GM21528 (cell line): ENCODE results near the gene SH2D3A.
A peak's percentile ranks its signal among the peaks of the same experiment; 100 is the strongest.

Experiments used
- ATAC-seq: cut with Tn5 transposase; IDR thresholded peaks from one replicate; pipeline ENCODE4 v1.9.1; 2021; ENCODE audit warnings: mild to moderate bottlenecking, moderate library complexity; ENCODE audit not compliant: unreplicated experiment, low FRiP score

The SH2D3A gene

DNA sequence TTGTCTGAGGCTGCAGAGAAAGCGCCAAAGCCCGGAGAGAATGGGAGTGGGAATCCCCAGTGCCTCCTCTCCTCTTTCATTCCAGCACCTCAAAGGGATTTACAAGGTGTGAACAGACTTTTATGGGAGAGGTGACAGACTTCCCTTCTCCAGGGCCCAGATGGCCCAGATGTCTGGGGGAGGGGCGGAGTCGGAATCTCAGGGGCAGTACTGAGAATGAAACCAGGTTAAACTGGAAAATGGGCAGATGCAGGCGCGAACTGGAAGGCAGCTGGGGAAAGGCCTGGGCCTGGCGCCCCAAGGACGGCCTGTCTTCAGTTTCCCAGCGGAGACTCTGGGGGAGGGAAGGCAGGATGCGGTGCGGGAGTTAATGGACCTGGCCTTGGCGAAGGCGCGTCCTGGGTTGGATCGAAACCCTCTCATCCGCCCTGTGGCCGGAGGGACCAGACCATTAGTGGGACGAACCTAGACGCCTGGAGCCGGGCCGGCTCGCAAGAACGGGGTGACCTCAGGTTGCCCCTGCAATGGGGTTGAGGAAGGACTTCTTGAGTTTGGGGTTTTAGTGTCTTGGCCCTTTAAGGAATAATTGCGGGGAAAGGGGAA, 28.3 kb downstream of the SH2D3A start:
- ATAC-seq: no peak

DNA sequence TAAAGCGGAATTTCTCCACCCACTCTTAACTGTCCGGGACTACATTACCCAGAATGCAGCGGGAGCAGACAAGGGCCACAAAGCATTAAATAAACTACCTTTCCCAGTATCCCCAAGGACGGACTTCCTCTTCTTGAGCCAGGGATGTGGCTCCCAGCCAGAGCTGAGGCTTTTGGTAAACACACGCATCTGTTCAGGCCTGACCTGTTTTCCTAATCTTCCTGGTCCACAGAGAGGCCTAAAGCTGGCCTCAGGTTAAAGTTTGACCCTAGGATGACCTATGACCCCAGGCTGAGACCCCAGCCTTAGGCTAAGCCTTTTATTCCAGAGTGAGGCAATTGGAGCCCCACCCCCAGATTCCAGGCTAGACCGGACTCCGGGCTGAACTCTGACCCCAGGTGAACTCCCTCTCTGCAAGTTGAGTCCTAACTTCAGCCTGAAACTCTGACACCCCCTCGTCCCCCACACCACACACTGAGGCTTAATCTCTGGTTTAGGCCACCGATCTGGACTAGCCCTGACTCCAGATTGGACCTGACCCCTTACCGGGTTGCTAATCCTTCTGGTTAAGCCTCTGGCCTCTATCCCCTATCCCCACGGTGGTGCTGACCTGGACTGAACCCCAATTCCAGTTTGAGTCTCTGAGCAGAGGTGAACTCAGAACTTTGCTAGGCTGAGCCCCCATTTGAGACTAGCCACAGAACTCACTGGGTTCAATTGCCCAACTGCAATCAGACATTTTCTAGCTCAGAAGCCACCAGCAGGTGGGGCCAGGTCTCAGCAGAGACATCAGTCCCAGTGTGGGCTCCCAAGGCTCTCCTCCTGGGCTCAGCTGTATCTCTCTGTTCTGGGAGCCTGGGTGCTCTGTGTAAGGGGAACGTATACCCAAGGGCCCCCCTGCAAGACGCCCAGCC, 29.1 kb downstream of the SH2D3A start:
- ATAC-seq: peak; percentile 8

- peak; percentile 60 for ATAC-seq
Measured at GRCh38 chr19:6737284-6737872, 29.9 kb downstream of the SH2D3A start, which contains the start of gene GPR108. GPR108 (minus strand) TSS chr19:6737580; CDS start chr19:6737576, 4 bp downstream.

DNA sequence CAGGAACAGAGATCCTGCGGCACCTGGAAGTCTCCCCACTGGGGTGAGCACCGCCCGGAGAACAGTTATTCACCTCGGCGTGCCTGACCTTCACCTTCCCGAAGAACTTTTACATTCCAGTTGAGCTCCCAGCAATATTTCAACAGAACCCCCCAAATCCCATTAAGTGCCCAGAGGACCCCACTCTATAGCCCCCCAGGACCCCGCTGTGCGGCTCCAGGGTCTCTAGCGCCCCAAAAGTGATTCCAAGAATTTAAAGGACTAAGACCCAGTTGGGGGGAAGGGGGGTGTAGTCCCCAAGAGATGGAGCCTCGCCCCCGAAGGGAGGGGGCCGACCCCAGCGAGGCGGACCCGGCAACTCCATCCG, 30.3 kb downstream of the SH2D3A start:
- no peak for ATAC-seq

DNA sequence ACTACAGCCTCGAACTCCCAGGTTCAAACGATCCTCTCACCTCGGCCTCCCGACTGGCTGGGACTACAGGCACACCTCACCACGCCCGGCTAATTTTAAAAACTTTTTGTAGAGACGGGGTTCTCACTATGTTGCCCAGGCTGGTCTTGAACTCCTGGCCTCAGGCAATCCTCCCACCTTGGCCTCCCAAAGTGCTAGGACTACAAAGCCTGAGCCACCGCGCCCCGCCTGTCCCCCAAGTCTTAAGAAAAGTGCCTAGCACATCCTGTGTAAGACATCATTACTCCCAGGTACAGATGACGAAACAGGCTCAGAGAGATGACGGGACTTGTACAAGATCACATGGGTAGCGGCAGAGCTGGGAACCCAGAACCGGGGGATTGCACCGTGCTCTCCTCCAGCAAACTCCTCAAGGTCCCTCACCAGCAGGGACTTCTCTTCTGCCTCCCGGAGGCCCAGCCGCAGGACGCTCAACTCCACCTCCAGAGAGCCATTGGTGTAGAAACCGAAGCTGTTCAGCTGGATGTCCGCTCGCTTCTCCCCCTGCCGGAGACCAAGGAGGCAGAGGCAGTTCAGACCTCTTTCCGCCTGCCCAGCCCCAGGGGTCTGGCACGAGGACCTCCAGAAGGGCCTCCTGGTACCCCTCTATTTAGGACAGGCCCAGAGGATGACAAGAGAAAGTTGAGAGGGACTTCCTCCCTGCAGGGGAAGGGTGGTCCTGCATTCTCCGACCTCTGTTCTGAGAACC, 30.9 kb downstream of the SH2D3A start:
- ATAC-seq: no peak

- ATAC-seq: no peak
Measured at GRCh38 chr19:6735181-6735911, 31.9 kb downstream of the SH2D3A start.

GRCh38 chr19:6734096-6734696, 33.0 kb downstream of the SH2D3A start:
- ATAC-seq: no peak

DNA sequence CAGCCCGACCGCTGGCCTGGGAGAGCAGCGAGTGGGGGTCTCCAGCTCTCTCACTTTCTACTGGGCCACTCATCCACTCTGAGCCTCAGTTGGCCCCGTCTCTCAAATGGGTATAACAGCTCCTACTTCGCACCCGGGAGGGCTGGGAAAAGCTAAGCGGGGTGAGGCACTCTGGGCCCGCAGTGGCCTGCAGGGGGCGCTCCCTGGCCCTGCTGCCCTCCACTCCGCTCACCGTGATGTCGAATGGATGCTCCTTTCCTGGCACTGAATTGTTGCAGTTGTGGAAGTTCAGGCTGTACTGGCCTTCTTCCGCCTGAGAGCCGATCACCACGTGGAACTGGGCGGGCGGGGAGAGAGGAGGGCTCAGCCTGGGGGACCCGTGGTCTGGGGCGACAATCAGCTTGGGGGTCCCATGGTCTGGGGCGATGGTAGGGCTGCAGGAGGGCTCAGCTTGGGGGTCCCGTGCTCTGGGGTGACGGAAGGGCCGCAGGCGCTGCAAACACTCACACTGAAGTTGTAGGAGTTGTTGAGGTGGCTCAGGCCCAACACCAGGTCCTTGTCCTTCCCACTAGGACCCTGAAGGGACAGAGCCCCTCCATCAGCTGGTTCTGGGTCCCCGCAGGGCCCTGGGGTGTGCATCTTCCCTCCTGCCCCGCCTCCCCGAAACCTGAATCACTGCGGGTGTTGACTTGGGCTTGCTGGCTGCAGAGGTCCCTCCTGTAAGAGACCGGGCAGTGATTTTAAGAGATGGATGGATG, 33.7 kb downstream of the SH2D3A start:
- no peak for ATAC-seq

DNA sequence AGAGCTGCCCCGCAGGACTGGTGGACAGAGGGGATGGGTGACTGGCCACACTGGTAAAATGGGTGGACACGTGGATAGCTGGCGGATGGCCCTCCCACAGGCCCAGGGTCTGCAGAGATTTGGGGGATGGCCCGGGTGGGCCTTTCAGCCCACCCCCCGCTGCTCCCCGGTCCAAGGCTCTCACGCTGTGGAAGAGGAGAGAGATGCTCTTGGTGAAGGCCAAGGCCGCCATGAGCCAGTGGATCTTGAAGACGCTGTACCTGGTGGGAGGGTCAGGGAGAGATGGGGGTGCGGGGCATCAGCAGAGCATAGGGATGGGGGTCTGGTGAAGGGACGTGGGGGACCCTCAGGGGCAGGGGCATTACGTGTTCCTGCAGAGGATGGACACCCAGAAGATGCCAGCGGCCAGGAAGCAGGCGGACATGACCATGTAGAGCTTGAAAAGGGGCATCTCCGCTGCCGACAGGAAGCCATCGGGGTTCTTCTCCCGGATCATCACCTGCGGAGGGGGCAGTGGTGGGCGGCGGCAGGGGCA, 34.4 kb downstream of the SH2D3A start:
- no peak for ATAC-seq

- ATAC-seq: no peak
Measured at GRCh38 chr19:6731822-6732221, 35.4 kb downstream of the SH2D3A start.

GRCh38 chr19:6730941-6731670, 36.1 kb downstream of the SH2D3A start:
- no peak for ATAC-seq

GRCh38 chr19:6730153-6730804, 37.0 kb downstream of the SH2D3A start:
- ATAC-seq: no peak

DNA sequence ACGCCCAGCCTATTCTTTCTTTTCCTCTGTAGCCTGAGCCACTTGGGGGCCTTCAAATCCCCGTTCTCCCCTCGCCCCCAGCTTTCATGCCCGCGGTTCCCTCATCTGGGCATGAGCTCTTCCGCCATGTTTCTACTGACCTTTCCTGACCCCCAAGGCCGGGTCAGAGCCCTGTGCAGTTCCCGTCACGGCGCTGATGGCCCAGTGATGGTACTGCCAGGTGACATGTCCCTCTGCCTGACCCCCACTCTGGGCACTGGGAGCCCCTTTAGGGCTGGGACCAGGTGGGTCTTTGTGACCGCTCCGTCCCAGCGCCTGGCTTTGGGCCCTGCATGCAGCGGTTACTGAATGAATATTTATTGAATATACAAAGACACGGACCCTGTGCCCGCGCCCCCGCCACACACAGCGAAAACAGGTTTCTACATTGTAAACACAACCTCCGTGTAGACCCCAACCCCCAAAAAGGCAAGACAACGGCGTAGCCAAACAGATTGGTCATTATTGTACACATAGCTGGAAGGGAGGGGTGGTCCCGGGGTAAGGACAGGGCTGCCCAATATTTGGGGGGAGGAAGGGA, 37.6 kb downstream of the SH2D3A start:
- ATAC-seq: no peak

- no peak for ATAC-seq
Measured at GRCh38 chr19:6728346-6728745, 38.9 kb downstream of the SH2D3A start.

GRCh38 chr19:6725513-6726231, 41.6 kb downstream of the SH2D3A start:
- ATAC-seq: no peak

- ATAC-seq: no peak
Measured at GRCh38 chr19:6724631-6725492, 42.4 kb downstream of the SH2D3A start.
